Activated CD4-positive, alpha-beta T cell treated with anti-CD3 and anti-CD28 coated beads for 36 hours (primary cell): ENCODE data around the gene SPTLC1. TPM values are rescaled to one million over a fixed set of nuclear protein-coding genes. Genes with fewer than 3 reads are reported as not detected.

Experiments
- ATAC-seq: fragments of 200-7000 bp; cut with Tn5 transposase; one replicate; pipeline ENCODE4 v1.10.0; 2021; ENCODE audit warnings: mild to moderate bottlenecking, moderate library complexity
- CTCF ChIA-PET: fragments of 350-600 bp; sonication (Branson Sonifier 250); formaldehyde crosslinking; loops from one replicate; lab custom pipeline; 2021; ENCODE audit warnings: antibody characterized with exemption; lab: Charles Lee
- POLR2A ChIA-PET: fragments of 350-600 bp; sonication (Branson Sonifier 250); formaldehyde crosslinking; loops from one replicate; lab custom pipeline; 2021; ENCODE audit warnings: antibody characterized with exemption, inconsistent platforms; lab: Charles Lee
- DNase-seq: peaks from one replicate; pipeline ENCODE4 v3.0.0-alpha.2; 2020
- H3K27ac Mint-ChIP-seq: one replicate; pipeline ENCODE4 v1.8.0; 2021; ENCODE audit warnings: mixed read lengths
- H3K27me3 Mint-ChIP-seq: one replicate; pipeline ENCODE4 v1.8.0; 2021; ENCODE audit warnings: mixed read lengths
- H3K36me3 Mint-ChIP-seq: one replicate; pipeline ENCODE4 v1.8.0; 2021; ENCODE audit warnings: low read depth, mixed read lengths
- H3K4me1 Mint-ChIP-seq: one replicate; pipeline ENCODE4 v1.8.0; 2021; ENCODE audit warnings: mixed read lengths
- H3K4me3 Mint-ChIP-seq: one replicate; pipeline ENCODE4 v1.8.0; 2021; ENCODE audit warnings: mild to moderate bottlenecking, moderate library complexity, mixed read lengths
- H3K9me3 Mint-ChIP-seq: one replicate; pipeline ENCODE4 v1.8.0; 2021; ENCODE audit warnings: low read depth, mixed read lengths
- intact Hi-C, 2 experiments: fragments of 100-400 bp; cut with DNase I in 1 of 2; cut with micrococcal nuclease in 1 of 2; formaldehyde crosslinking; loops; one replicate each; pipeline versions ENCODE4 v1.14.2 to v1.15.1; 2022 to 2024; cut with DNase I, micrococcal nuclease
- total RNA-seq, 2 experiments: library from RNA; stranded (reverse); gene quantifications; one replicate each; pipeline ENCODE4 v1.2.3, GENCODE V29; 2021

SPTLC1 gene
- total RNA-seq, 2 experiments from 2014 or later, result 45.9 to 46.6 TPM

GRCh38 chr9:92047500-92047899 is 67.7 kb downstream of the SPTLC1 start:
- Mint-ChIP-seq H3K4me3 (no peak overlapping the region), H3K27me3 (no peaks in the 10 kb centered on the region), H3K36me3 (peaks cover 75% of the 10 kb centered on the region), H3K4me1 (no peaks in the 10 kb centered on the region), H3K27ac (no peak overlapping the region), H3K9me3 (peaks cover 24% of the 10 kb centered on the region)
- POLR2A ChIA-PET, result no interaction called here
- ATAC-seq (no peak), DNase-seq (no peak)
- intact Hi-C loops, result no loop called here
- CTCF ChIA-PET, result no interaction called here

- no peak for ATAC-seq
- Mint-ChIP-seq H3K36me3 (peaks cover 78% of the 10 kb centered on the region), H3K27ac (no peak overlapping the region), H3K9me3 (peaks cover 31% of the 10 kb centered on the region), H3K4me3 (no peak overlapping the region), H3K4me1 (no peaks in the 10 kb centered on the region), H3K27me3 (no peaks in the 10 kb centered on the region)
- intact Hi-C loops, result no loop called here
- POLR2A ChIA-PET, result interaction anchor here (0.7 kb wide), 1 partner anchor 1922 kb away, joined by 3 read pairs; no protein-coding TSS in a partner anchor
- no peak for DNase-seq
- CTCF ChIA-PET, result interaction anchor here (0.5 to 0.7 kb wide), 3 partner anchors 10 to 327 kb away, joined by 3 read pairs; no protein-coding TSS in a partner anchor
Observed at GRCh38 chr9:92046676-92047075, 68.5 kb downstream of the SPTLC1 start.

GRCh38 chr9:92044936-92045335 is 70.3 kb downstream of the SPTLC1 start:
- peaks cover 74% of the 10 kb centered on the region for H3K36me3 Mint-ChIP-seq
- CTCF ChIA-PET, result no interaction called here
- no peak for ATAC-seq
- intact Hi-C loops, result no loop called here
- no peak overlapping the region for H3K27ac Mint-ChIP-seq
- H3K27me3 Mint-ChIP-seq, result no peaks in the 10 kb centered on the region
- POLR2A ChIA-PET, result no interaction called here
- H3K9me3 Mint-ChIP-seq, result peaks cover 31% of the 10 kb centered on the region
- H3K4me1 Mint-ChIP-seq, result no peaks in the 10 kb centered on the region
- DNase-seq, result no peak
- H3K4me3 Mint-ChIP-seq, result no peak overlapping the region

GRCh38 chr9:92043002-92043401 is 72.2 kb downstream of the SPTLC1 start:
- peaks cover 68% of the 10 kb centered on the region for H3K36me3 Mint-ChIP-seq
- intact Hi-C loops, result no loop called here
- H3K4me3 Mint-ChIP-seq, result no peak overlapping the region
- H3K27ac Mint-ChIP-seq, result no peak overlapping the region
- CTCF ChIA-PET, result no interaction called here
- H3K9me3 Mint-ChIP-seq, result peaks cover 31% of the 10 kb centered on the region
- ATAC-seq, result no peak
- H3K4me1 Mint-ChIP-seq, result no peaks in the 10 kb centered on the region
- H3K27me3 Mint-ChIP-seq, result no peaks in the 10 kb centered on the region
- DNase-seq, result no peak
- POLR2A ChIA-PET, result no interaction called here

GRCh38 chr9:92042260-92042659 is 73.0 kb downstream of the SPTLC1 start:
- POLR2A ChIA-PET, result no interaction called here
- H3K27me3 Mint-ChIP-seq, result no peaks in the 10 kb centered on the region

GRCh38 chr9:92036756-92037155 is 78.5 kb downstream of the SPTLC1 start:
- H3K27ac Mint-ChIP-seq, result no peak overlapping the region
- ChIA-PET CTCF (interaction anchor here (0.6 to 0.8 kb wide), 4 partner anchors 10 to 1445 kb away, joined by 3 read pairs; no protein-coding TSS in a partner anchor), POLR2A (no interaction called here)
- peaks cover under 1% of the 10 kb centered on the region for H3K9me3 Mint-ChIP-seq
- no peaks in the 10 kb centered on the region for H3K4me1 Mint-ChIP-seq
- H3K36me3 Mint-ChIP-seq, result peaks cover 52% of the 10 kb centered on the region
- H3K27me3 Mint-ChIP-seq, result no peaks in the 10 kb centered on the region
- H3K4me3 Mint-ChIP-seq, result no peak overlapping the region
- DNase-seq (no peak), ATAC-seq (no peak)
- intact Hi-C loops, result no loop called here

More at GRCh38 chr9:92042260-92042659, 73.0 kb downstream of the SPTLC1 start:
- Mint-ChIP-seq H3K4me3 (no peak overlapping the region), H3K4me1 (no peaks in the 10 kb centered on the region), H3K27ac (no peak overlapping the region), H3K36me3 (peaks cover 71% of the 10 kb centered on the region), H3K9me3 (peaks cover 31% of the 10 kb centered on the region)
- no peak for DNase-seq
- intact Hi-C loops, result no loop called here
- CTCF ChIA-PET, result no interaction called here
- no peak for ATAC-seq

- H3K9me3 Mint-ChIP-seq, result no peaks in the 10 kb centered on the region
- ATAC-seq (no peak), DNase-seq (no peak)
- no peak overlapping the region for H3K27ac Mint-ChIP-seq
- POLR2A ChIA-PET, result no interaction called here
- intact Hi-C loops, result no loop called here
- no peaks in the 10 kb centered on the region for H3K4me1 Mint-ChIP-seq
- H3K4me3 Mint-ChIP-seq, result no peak overlapping the region
- peaks cover 51% of the 10 kb centered on the region for H3K36me3 Mint-ChIP-seq
- CTCF ChIA-PET, result interaction anchor here (0.7 to 0.8 kb wide), 2 partner anchors 10 to 104 kb away, joined by 3 read pairs; no protein-coding TSS in a partner anchor
- H3K27me3 Mint-ChIP-seq, result no peaks in the 10 kb centered on the region
Observed at GRCh38 chr9:92036411-92036746, 78.8 kb downstream of the SPTLC1 start.

GRCh38 chr9:92035687-92036410 is 79.4 kb downstream of the SPTLC1 start:
- Mint-ChIP-seq H3K4me1 (no peaks in the 10 kb centered on the region), H3K9me3 (no peaks in the 10 kb centered on the region), H3K4me3 (no peak overlapping the region), H3K27me3 (no peaks in the 10 kb centered on the region), H3K27ac (no peak overlapping the region), H3K36me3 (peaks cover 49% of the 10 kb centered on the region)
- ChIA-PET CTCF (interaction anchor here (0.7 kb wide), 1 partner anchor 105 kb away, joined by 3 read pairs; no protein-coding TSS in a partner anchor), POLR2A (no interaction called here)
- ATAC-seq, result no peak
- intact Hi-C loops, result no loop called here
- no peak for DNase-seq

GRCh38 chr9:92035146-92035545 is 80.1 kb downstream of the SPTLC1 start:
- intact Hi-C loops, result no loop called here
- ATAC-seq, result no peak
- Mint-ChIP-seq H3K27ac (no peak overlapping the region), H3K4me3 (no peak overlapping the region), H3K36me3 (peaks cover 50% of the 10 kb centered on the region), H3K9me3 (no peaks in the 10 kb centered on the region), H3K4me1 (no peaks in the 10 kb centered on the region), H3K27me3 (no peaks in the 10 kb centered on the region)
- ChIA-PET POLR2A (no interaction called here), CTCF (no interaction called here)
- DNase-seq, result no peak

GRCh38 chr9:92033991-92034390 is 81.2 kb downstream of the SPTLC1 start:
- Mint-ChIP-seq H3K27ac (no peak overlapping the region), H3K4me3 (no peak overlapping the region), H3K27me3 (no peaks in the 10 kb centered on the region), H3K36me3 (peaks cover 47% of the 10 kb centered on the region), H3K9me3 (no peaks in the 10 kb centered on the region), H3K4me1 (no peaks in the 10 kb centered on the region)
- POLR2A ChIA-PET, result no interaction called here
- ATAC-seq (no peak), DNase-seq (no peak)
- intact Hi-C loops, result no loop called here
- CTCF ChIA-PET, result no interaction called here

GRCh38 chr9:92033307-92033706 is 81.9 kb downstream of the SPTLC1 start:
- DNase-seq, result no peak
- intact Hi-C loops, result no loop called here
- Mint-ChIP-seq H3K36me3 (peaks cover 42% of the 10 kb centered on the region), H3K4me1 (no peaks in the 10 kb centered on the region), H3K4me3 (no peak overlapping the region), H3K9me3 (no peaks in the 10 kb centered on the region), H3K27me3 (no peaks in the 10 kb centered on the region), H3K27ac (no peak overlapping the region)
- POLR2A ChIA-PET, result no interaction called here
- CTCF ChIA-PET, result no interaction called here
- ATAC-seq, result no peak

- Mint-ChIP-seq H3K4me3 (no peak overlapping the region), H3K27me3 (no peaks in the 10 kb centered on the region), H3K27ac (no peak overlapping the region), H3K4me1 (no peaks in the 10 kb centered on the region), H3K9me3 (no peaks in the 10 kb centered on the region), H3K36me3 (peaks cover 39% of the 10 kb centered on the region)
- ChIA-PET POLR2A (no interaction called here), CTCF (no interaction called here)
- intact Hi-C loops, result no loop called here
- DNase-seq (no peak), ATAC-seq (no peak)
Observed at GRCh38 chr9:92032891-92033290, 82.3 kb downstream of the SPTLC1 start.
